GM18861 (cell line): Measurements from ENCODE around the gene EML6.

Experiments
- ATAC-seq: cut with Tn5 transposase; IDR thresholded peaks from one replicate; pipeline ENCODE4 v1.9.1; 2021; ENCODE audit not compliant: unreplicated experiment

The EML6 gene

DNA sequence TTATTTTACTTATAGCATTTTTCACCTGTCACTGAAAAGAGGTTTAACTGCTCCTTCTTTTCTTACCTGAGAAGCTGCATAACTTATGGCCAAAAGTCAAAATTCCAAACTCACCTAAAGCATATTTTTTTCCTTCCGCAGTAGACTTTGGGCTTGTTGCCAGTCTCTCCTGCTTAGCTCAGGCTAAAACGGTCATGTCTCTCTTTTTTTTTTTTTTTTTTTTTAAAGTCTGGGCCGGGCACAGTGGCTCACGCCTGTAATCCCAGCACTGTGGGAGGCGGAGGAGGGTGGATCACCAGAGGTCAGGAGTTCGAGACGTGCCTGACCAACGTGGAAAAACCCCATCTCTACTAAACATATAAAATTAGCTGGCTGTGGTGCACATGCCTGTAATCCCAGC is 213.3 kb downstream of the EML6 start:
- no peak for ATAC-seq

DNA sequence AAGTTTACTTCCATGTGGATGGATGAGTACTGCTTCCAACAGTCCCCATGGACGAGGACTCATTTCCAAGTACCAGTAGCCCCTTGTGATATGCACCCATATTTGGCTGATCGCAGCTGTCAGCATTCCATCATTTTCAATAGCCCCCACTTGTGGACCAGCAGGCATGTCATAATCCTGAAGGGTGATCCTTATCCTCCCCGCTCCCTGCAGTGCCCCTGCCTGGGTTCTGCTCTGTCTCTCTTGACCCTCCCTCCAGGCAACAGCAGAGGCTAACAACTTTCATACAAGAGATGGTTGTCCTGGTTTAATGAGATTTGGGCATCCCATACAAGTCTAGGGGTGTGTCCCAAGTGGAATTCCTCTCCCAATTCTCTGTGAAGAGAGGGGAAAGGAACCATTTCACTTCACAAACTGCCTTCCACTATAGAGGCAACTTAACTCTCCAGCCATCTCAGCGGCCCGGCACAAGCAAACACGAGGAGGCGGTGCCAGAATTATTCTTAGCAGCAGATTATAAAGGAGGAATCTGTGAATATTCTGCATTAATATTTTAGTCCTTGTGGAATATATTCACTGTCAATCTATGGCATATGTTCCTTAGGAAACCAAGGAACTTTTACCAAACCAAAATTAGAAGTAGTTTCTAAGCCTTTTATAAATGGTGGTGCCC is 216.1 kb downstream of the EML6 start:
- ATAC-seq: no peak

DNA sequence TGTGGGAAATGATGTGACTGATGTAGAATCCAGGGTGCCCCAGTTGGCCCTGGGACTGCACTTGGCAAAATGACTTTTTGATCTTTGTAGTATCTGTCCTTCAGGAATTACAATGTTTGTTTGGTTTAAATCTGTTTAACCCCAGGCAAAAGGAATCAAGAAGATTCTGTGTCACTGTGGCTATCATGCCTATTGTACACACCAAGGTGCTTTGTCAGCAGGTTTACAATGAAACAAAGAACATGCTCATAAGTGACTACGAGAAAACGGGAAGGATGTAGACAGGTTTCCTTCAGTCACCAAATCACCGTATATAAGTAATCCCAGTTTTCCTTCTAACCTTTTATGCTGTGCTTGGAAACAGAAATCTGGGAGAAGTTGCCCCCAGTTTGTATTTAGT is 217.3 kb downstream of the EML6 start:
- no peak for ATAC-seq

DNA sequence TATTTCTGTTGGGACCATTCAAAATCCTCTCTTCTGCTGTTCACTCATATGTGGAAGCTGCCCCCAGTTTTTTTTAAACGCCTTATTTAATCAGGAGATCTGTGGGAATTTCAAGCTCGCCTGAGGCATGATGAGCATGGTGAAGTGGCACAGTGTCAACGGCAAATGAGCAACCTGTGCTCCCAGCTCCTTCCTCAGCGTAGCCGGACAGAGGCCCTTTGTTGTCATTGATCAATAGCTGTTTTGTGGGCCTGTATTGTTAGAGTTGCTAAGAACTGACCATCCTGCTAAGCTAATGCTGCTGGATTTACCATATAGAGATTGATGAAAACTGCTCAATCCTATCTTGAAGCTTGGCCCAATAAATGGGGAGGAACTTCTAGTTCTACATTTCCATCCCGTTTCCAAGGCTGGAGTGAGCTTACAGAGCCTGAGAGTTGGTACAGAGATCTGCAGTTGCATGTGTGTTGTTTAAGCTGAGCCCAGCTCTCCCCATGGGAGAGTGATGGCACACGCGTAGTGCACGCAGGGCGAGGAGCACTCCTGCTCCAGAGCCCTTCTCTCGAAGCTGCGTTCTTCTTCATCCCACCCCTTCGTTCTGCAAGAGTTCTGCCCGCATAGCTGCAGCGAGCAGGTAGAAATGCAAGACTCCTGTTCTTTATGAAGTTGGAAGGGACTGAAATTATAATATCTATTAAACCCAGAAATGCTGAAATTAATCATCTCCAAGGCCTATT is 218.0 kb downstream of the EML6 start:
- ATAC-seq: no peak

DNA sequence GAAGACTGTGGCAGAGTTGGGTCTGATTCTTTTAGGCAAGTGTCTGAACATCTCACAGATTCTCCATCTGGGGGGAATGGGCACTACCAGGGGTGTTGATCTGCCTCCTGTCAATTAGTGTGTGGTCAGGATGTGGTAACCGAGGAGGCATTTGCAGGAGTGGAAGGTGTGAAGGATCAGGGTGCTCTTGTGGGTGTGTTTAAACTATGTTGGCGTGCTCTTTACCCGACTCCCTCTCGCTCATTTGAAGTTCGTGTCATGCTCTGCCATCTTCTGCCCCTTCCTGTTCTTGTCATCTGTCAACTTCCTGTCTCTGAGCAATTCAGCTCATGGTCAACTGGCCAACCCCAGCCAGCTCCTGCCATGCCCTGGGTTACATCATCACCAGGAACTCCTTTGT is 218.9 kb downstream of the EML6 start:
- no peak for ATAC-seq

DNA sequence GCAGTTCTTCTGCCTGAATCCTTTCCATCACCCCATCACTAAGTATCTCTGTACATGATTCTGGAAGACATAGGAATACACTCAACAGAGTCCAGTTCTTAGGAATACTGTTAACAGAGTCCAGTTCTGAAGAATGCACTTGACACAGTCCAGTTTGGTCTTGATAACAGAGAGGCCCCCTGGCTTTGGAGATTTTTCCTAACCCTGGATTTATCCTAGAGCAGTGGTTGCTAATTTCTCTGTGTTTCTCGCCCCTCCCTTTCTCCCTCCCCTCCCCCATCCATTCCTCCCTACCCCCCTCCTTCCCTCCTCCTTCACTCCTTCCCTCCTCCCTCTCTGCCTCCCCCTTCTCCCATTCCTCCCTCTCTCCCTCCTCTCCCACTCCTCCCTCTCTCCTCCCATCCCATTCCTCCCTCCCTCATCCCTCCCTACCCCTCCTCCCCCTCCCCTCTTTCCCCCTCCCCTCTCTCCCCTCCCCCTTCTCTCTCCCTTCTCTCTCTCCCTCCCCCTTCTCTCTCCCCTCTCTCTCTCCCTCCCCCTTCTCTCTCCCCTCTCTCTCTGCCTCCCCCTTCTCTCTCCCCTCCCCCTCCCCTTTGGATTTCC is 221.4 kb downstream of the EML6 start:
- no peak for ATAC-seq

DNA sequence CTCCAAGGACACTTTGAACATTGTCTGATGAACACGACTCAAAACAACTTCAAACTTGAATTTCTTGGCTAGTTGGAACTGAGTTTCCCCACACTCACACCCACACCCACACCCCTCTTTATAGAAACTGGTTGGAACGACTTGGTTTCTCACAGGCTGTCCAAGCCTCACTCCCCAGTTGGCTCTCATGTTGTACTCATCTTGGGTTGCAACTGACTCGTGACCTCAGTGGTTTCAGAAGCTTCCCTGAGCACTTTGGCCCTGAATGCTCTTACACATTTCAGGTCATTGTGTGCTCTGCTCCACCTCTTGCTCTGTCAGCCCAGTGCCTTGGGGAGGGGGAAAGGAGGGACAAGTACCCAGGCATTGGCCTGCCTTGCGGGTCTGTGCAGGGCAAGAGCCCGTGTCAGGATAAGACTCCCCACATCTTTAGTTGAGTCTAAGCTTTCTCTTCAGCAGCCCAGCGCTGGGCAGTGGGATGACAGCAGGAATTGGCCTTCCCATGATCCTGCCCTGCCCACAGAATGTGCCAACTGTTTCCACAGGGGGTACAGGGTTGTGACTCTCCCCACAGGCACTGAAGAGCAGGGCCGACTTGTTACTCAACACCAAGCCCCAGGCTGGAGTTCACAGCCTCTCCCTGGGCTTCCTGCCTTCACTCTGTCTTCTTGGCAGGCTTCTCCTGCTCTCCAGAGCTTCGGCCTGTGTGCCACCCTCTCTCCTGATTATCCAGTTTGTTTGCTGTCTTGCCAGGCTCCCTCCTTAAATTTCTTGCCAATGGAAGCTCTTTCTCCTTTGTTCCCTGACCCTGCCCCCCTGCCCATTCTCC is 222.1 kb downstream of the EML6 start:
- no peak for ATAC-seq

DNA sequence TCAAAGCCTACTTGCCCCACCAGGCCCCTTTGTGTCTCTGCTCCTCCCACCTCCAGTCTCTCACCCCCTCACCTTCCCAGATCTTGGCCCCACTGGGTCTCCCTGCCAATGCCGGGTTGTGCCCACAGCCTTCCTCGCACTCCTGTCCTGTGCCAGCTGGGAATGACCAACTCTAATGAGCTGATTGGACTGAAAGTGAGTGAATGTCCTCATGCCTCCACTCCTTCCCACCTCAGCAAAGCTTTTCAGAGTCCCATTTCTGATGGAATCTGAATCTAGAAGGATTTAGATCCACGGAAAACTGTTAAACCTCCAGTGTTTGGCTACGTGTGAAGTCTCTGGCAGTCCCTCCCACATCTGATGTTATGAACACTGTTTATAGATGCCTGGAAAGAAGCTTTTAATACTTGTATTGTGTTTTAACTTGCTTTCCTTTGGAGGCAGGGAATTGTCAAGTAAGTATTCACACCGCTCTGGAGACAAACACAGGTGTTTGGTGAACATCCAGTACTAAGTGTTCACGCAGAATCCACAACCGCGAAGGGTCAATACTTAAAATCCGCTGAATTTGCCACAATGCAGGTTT is 222.9 kb downstream of the EML6 start:
- ATAC-seq: no peak

DNA sequence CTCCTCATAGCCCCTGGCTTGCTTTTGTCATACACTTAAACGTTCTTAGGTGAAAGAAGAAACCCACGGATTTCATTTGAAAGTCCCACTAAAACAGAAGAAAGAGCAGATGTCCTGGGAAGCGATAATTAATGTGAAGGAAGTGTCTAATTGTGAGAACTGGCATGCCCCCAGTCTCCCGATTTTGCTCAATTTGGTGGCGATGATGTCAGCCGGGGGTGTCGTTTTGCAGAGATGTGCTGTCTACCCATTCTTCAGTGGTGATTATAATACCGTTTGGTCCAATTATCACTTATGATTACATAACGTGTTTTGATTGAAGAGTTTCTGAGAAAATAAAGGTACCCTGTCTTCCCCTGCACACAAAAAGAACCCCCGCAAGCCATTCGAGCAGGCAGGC is 223.7 kb downstream of the EML6 start:
- ATAC-seq: no peak

DNA sequence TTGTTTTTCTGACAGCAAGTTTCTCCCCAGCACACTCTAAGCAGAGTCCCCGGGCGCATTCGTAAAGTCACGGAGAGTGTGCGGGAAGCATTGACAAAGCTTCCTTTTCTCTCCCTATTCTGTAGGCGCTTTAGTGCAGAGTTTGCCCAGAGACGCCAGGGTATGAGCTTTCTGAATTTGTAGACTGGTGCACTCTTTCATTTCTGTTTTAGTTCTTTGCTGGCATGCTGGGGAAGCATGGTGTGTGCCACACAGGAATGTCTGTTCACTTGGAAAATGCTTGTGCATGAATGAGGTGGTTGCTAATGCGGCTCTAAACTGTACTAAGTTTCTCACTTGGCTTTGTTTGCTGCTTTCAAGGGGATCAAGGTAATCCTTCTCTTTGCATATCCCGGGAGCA is 224.2 kb downstream of the EML6 start:
- ATAC-seq: no peak

DNA sequence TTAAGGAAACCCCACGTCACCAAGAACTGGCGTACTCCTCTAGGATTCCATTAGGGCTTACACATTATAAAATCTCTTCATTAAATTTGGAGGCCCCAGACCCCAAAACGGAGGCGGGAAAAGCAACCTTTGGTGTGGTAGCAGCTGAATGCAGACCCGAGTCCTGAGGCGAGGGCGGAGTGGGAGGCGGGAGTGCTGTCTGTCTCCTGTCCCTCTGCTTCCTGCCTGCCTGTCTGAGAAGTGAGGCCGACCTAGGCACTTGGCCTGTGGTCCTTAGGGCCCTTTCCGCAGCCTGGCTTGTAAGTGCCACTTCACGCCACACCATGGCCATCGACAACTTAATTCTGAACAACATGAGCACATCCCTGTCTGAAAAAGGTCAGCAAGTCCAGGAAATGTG is 224.7 kb downstream of the EML6 start:
- ATAC-seq: no peak

DNA sequence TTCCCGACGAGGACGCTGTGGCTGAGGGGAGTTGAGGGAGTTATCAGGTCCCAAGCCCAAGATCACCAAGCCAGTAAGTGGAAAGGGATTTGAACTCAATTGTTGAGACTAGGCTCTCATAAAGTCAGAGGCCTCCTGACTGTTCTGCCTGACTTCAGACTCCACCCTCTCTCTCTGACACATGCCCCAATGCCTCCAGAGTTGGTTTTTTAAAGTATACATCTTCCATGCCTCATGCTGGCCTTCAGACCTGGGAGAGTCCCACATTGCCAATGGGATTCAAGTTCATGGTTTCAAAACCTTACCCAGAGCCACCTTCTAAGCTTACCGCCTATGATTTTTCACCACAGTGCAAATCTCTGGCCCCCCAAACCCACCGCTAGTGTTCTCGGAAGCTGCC is 226.0 kb downstream of the EML6 start:
- ATAC-seq: no peak

DNA sequence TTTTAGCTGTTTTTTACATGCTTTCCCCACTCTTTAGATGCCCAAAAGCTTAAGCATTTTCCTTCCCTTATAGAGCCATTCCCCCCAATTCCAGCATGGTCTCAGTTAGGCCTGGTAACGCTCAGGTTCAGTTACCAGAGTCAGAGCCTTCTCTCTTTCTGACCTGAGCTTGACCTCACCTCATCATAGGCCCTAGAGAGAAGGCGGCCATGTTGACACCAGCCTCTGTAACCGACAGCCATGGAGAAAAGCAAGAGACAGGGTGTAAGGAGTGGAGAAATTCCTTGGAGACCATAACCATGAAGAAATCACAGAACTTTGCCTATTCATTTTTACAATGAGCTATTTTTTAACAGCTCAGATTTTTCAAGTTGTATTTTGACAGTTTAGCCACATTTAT is 227.3 kb downstream of the EML6 start:
- no peak for ATAC-seq

DNA sequence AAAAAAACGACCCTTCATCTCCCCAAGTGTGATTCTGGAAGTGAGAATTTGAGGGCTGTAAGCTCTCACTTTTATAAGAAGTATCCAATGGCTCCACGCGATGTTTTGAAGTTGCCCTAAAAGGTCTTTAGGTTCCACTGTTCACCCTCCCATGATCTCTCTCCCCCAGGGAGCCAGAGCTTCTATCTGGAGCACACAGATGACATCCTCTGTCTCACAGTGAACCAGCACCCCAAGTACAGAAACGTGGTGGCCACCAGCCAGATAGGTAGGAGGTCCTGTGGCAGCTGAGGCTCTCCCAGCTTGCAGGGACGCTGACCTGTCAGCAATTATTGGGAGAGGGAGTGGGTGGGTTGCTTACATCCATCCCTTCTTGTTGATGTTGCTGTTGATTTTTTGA is 229.0 kb downstream of the EML6 start:
- ATAC-seq: no peak

DNA sequence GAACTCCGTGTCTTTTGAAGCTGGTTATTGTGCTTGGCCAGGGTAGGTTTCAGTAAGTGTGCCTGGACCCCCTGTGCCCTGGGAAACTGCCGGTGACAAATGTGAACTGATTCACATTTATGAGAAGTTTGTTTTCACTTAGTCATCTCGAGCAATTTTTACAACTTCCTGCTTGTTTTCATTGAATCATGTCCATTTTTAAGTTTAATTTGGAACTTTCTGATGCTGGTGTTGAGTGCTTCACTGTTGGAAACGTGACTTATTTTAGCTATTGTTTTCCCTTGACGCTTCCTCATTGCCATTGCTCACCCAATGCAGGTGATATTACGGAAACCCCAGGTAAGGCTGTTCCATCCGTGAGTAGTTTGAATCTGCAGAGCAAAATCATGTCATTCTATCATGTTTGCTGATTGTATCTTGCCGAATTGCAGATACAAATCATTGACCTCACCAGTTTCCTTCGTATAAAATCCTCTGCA is 229.6 kb downstream of the EML6 start:
- ATAC-seq: no peak

DNA sequence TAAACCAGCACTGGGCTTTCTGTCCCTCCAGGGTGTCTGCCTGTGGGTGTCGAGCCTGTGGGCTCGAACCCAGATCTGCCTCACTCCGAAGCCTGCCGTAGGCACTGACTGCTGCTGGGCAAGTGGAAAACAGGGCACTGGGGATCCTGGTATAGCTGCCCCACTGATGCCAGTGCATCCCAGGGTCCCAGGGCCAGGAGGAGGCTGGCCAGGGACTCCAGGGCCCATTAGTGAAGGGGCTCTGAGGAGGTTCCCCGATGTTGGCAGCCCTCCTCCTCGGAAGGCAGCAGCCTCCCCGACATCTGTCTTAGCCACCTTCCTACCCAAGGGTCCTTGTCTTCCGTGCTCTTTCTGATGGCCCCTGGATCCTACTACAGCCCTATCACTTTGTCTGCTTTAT is 230.7 kb downstream of the EML6 start:
- ATAC-seq: no peak

DNA sequence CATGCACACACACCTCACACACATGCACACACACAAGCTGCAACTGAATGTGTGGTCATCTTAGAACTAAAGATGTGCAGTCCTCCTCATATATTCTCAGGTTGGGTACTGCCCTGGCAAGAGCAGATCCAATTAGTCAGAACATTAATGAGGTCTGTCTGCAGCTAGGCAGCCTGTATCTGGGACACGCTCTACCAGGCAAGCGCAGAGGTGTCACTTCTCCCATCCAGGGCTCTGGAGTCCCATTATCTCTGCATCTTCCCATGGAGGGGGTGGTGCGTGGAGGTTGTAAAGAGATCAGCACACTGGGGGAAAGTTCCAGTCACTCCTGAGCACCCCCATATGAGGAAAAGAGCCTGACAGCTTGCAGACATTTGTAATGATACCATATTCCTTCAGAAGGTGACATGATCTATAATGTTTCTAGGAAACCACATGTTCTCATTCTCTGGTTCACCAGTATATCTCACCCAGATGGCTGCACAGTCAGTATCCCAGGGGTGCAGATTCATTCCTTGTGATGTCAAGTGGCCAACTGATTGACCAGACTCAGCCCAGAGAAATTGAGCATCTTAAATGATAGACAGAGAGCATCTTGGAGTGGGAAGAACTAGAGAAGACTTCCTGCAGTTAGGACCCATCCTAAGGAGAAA is 231.4 kb downstream of the EML6 start:
- no peak for ATAC-seq

DNA sequence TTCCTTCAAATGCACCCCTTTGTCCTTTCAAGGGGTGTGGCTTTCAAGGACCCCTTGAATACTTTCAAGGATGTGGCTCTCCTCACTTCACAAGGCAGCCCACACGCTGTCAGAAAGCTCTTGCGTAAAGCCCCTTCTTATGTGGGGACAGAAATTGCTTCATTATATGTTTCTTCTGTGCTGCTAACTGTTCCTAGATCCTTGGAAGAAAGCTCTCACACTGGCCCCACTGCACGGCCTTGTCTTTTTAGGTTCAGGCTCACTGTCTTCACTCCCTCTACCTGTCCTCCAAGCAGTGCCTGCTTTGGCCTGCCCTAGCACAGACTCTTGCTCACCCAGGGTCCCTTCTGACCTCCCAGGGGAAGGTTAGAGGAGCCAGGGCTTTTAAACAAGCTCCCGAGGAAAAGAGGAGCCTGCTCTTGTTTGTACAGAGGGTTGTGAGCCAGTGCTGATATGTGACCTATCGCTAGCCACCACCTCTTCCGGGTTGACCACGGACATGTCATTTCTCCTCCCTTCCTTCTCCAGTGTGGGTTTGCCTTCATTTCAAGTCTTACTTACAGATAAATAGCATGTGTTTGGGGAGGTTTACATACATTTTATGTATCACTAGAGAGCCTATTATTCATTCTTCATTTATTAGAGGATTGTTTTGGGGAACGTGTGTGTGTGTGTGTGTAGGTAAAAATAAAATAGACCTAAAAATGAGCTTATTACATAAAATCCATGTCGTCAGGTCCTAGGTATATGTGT is 232.1 kb downstream of the EML6 start:
- ATAC-seq: no peak

DNA sequence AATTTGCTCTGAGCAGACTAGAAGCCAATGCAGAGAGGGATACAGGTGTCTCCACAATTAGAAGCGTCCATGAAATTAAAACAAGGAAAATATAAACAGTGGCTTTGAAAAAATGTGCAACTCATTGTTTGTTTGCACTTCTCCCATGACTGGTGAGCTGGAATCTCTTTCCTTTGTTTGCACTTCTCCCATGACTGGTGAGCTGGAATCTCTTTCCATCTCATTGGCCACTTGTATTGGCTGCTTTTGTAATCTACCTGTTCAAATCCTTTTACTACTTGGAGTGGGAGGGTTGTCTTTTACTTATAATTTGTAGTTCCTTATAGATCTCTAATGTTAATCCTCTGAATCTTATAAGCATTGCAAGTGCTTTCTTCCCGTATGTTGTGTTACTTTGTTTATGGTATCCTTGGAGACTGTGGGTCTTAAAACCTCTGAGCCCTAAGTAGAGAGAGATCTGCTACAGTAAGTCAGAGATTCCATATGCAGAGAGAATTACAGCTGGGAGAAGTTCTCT is 232.7 kb downstream of the EML6 start:
- no peak for ATAC-seq
